Measurements from ENCODE around the gene BMP6.
"Not testable (repeated sequence)": the region's sequence is repeated elsewhere in the genome, so short reads cannot be mapped to it uniquely, and the experiment has no call there.

The BMP6 gene

GRCh38 chr6:7895125-7895423 lies 169.2 kb downstream of the BMP6 start:
- H3K79me1 ChIP-seq (ENCODE audit: low read length): no peaks in the 10 kb centered on the region
- no peak overlapping the region for H3K23ac ChIP-seq (ENCODE audit: low read length)
- H3K4me3 ChIP-seq (ENCODE audit: low read depth, low read length): no peak overlapping the region
- H3K14ac ChIP-seq (ENCODE audit: low read length): no peak overlapping the region
- DNase-seq: no peak
- H3K27ac ChIP-seq (ENCODE audit: low read depth, low read length): no peak overlapping the region
- H3K18ac ChIP-seq (ENCODE audit: low read length): no peak overlapping the region
- H3K27me3 ChIP-seq (ENCODE audit: insufficient read depth, low read length): no peaks in the 10 kb centered on the region
- WGBS (ENCODE audit: extremely low coverage, insufficient coverage, insufficient read length): no CpG with 5 or more reads among the region's 7 CpGs
- H3K9ac ChIP-seq (ENCODE audit: low read length): no peak overlapping the region
- H3K4me2 ChIP-seq (ENCODE audit: low read length): no peak overlapping the region
- H2AFZ ChIP-seq (ENCODE audit: insufficient read depth, low read length, poor library complexity): no peak overlapping the region
- no peak overlapping the region for H4K91ac ChIP-seq (ENCODE audit: low read depth, low read length)
- no peak overlapping the region for H4K12ac ChIP-seq (ENCODE audit: low read depth, low read length)
- no peak overlapping the region for H3K4ac ChIP-seq (ENCODE audit: low read depth, low read length)
- no peaks in the 10 kb centered on the region for H3K79me2 ChIP-seq (ENCODE audit: control insufficient read depth, insufficient read depth, low read length, poor library complexity)
- no peaks in the 10 kb centered on the region for H3K4me1 ChIP-seq (ENCODE audit: control insufficient read depth in 1 of 2, insufficient read depth in 2 of 2, low read length in 2 of 2)
- H4K8ac ChIP-seq (ENCODE audit: low read depth, low read length): no peak overlapping the region
- no peak overlapping the region for H2AK5ac ChIP-seq (ENCODE audit: low read length)
- peaks cover 3% of the 10 kb centered on the region for H3K9me3 ChIP-seq (ENCODE audit: insufficient read depth, low read depth, low read length)
- peaks cover 57 to 79% of the 10 kb centered on the region in 2 experiments for H3K36me3 ChIP-seq (ENCODE audit: control insufficient read depth in 1 of 2, insufficient read depth in 2 of 2, low read length in 2 of 2)
- H2BK120ac ChIP-seq (ENCODE audit: insufficient read depth, low read length, poor library complexity): no peak overlapping the region
- H2BK5ac ChIP-seq (ENCODE audit: low read depth, low read length, poor library complexity): no peak overlapping the region
- no peak overlapping the region for H2BK12ac ChIP-seq (ENCODE audit: low read length)

GRCh38 chr6:7896465-7896987 lies 170.6 kb downstream of the BMP6 start:
- Histone ChIP-seq H3K9me3 (ENCODE audit: insufficient read depth, low read depth, low read length) (peaks cover 3% of the 10 kb centered on the region), H3K36me3 (ENCODE audit: control insufficient read depth in 1 of 2, insufficient read depth in 2 of 2, low read length in 2 of 2) (peaks cover 55 to 80% of the 10 kb centered on the region in 2 experiments), H4K12ac (ENCODE audit: low read depth, low read length) (no peak overlapping the region), H2AK5ac (ENCODE audit: low read length) (no peak overlapping the region), H3K4ac (ENCODE audit: low read depth, low read length) (no peak overlapping the region), H4K8ac (ENCODE audit: low read depth, low read length) (no peak overlapping the region), H3K4me2 (ENCODE audit: low read length) (no peak overlapping the region), H3K9ac (ENCODE audit: low read length) (no peak overlapping the region), H3K18ac (ENCODE audit: low read length) (no peak overlapping the region), H2AFZ (ENCODE audit: insufficient read depth, low read length, poor library complexity) (no peak overlapping the region), H2BK12ac (ENCODE audit: low read length) (no peak overlapping the region), H4K91ac (ENCODE audit: low read depth, low read length) (no peak overlapping the region), H3K4me3 (ENCODE audit: low read depth, low read length) (no peak overlapping the region), H3K4me1 (ENCODE audit: control insufficient read depth in 1 of 2, insufficient read depth in 2 of 2, low read length in 2 of 2) (no peaks in the 10 kb centered on the region), H3K14ac (ENCODE audit: low read length) (no peak overlapping the region), H2BK120ac (ENCODE audit: insufficient read depth, low read length, poor library complexity) (no peak overlapping the region), H3K79me1 (ENCODE audit: low read length) (no peaks in the 10 kb centered on the region), H2BK5ac (ENCODE audit: low read depth, low read length, poor library complexity) (no peak overlapping the region), H3K23ac (ENCODE audit: low read length) (no peak overlapping the region), H3K27me3 (ENCODE audit: insufficient read depth, low read length) (no peaks in the 10 kb centered on the region), H3K79me2 (ENCODE audit: control insufficient read depth, insufficient read depth, low read length, poor library complexity) (no peaks in the 10 kb centered on the region), H3K27ac (ENCODE audit: low read depth, low read length) (no peak overlapping the region)
- no peak for DNase-seq
- no CpG with 5 or more reads among the region's 6 CpGs for WGBS (ENCODE audit: extremely low coverage, insufficient coverage, insufficient read length)

- no CpG with 5 or more reads among the region's 9 CpGs for WGBS (ENCODE audit: extremely low coverage, insufficient coverage, insufficient read length)
- H4K91ac ChIP-seq (ENCODE audit: low read depth, low read length): no peak overlapping the region
- H3K79me2 ChIP-seq (ENCODE audit: control insufficient read depth, insufficient read depth, low read length, poor library complexity): no peaks in the 10 kb centered on the region
- no peak overlapping the region for H3K4me3 ChIP-seq (ENCODE audit: low read depth, low read length)
- no peaks in the 10 kb centered on the region for H3K27me3 ChIP-seq (ENCODE audit: insufficient read depth, low read length)
- no peak overlapping the region for H3K18ac ChIP-seq (ENCODE audit: low read length)
- no peaks in the 10 kb centered on the region for H3K79me1 ChIP-seq (ENCODE audit: low read length)
- H2BK120ac ChIP-seq (ENCODE audit: insufficient read depth, low read length, poor library complexity): no peak overlapping the region
- H2AK5ac ChIP-seq (ENCODE audit: low read length): no peak overlapping the region
- H3K9ac ChIP-seq (ENCODE audit: low read length): no peak overlapping the region
- no peak overlapping the region for H2BK12ac ChIP-seq (ENCODE audit: low read length)
- H3K4me2 ChIP-seq (ENCODE audit: low read length): no peak overlapping the region
- H3K4me1 ChIP-seq (ENCODE audit: control insufficient read depth in 1 of 2, insufficient read depth in 2 of 2, low read length in 2 of 2): no peaks in the 10 kb centered on the region
- no peak overlapping the region for H3K14ac ChIP-seq (ENCODE audit: low read length)
- H3K4ac ChIP-seq (ENCODE audit: low read depth, low read length): no peak overlapping the region
- no peak overlapping the region for H4K12ac ChIP-seq (ENCODE audit: low read depth, low read length)
- H3K9me3 ChIP-seq (ENCODE audit: insufficient read depth, low read depth, low read length): peaks cover 3% of the 10 kb centered on the region
- DNase-seq: no peak
- no peak overlapping the region for H3K23ac ChIP-seq (ENCODE audit: low read length)
- H2AFZ ChIP-seq (ENCODE audit: insufficient read depth, low read length, poor library complexity): no peak overlapping the region
- H4K8ac ChIP-seq (ENCODE audit: low read depth, low read length): no peak overlapping the region
- no peak overlapping the region for H3K27ac ChIP-seq (ENCODE audit: low read depth, low read length)
- H3K36me3 ChIP-seq (ENCODE audit: control insufficient read depth in 1 of 2, insufficient read depth in 2 of 2, low read length in 2 of 2): peaks cover 59 to 82% of the 10 kb centered on the region in 2 experiments
- H2BK5ac ChIP-seq (ENCODE audit: low read depth, low read length, poor library complexity): no peak overlapping the region
These were observed 171.7 kb downstream of the BMP6 start for GRCh38 chr6:7897461-7898192.

GRCh38 chr6:7898193-7898586 lies 172.3 kb downstream of the BMP6 start:
- H3K79me1 ChIP-seq (ENCODE audit: low read length); H3K79me2 ChIP-seq (ENCODE audit: control insufficient read depth, insufficient read depth, low read length, poor library complexity); H3K14ac ChIP-seq (ENCODE audit: low read length); H3K4me2 ChIP-seq (ENCODE audit: low read length); H3K4me3 ChIP-seq (ENCODE audit: low read depth, low read length); H3K4me1 ChIP-seq (ENCODE audit: control insufficient read depth in 1 of 2, insufficient read depth in 2 of 2, low read length in 2 of 2); H3K4ac ChIP-seq (ENCODE audit: low read depth, low read length); H2BK5ac ChIP-seq (ENCODE audit: low read depth, low read length, poor library complexity); H2BK12ac ChIP-seq (ENCODE audit: low read length); H2AK5ac ChIP-seq (ENCODE audit: low read length); H4K12ac ChIP-seq (ENCODE audit: low read depth, low read length); H3K27me3 ChIP-seq (ENCODE audit: insufficient read depth, low read length); H3K18ac ChIP-seq (ENCODE audit: low read length); DNase-seq; H4K8ac ChIP-seq (ENCODE audit: low read depth, low read length); H3K9ac ChIP-seq (ENCODE audit: low read length); H4K91ac ChIP-seq (ENCODE audit: low read depth, low read length); H2AFZ ChIP-seq (ENCODE audit: insufficient read depth, low read length, poor library complexity); H3K23ac ChIP-seq (ENCODE audit: low read length); H3K27ac ChIP-seq (ENCODE audit: low read depth, low read length); H3K9me3 ChIP-seq (ENCODE audit: insufficient read depth, low read depth, low read length); H2BK120ac ChIP-seq (ENCODE audit: insufficient read depth, low read length, poor library complexity): not testable (repeated sequence)
- peaks cover 58 to 82% of the 10 kb centered on the region in 2 experiments for H3K36me3 ChIP-seq (ENCODE audit: control insufficient read depth in 1 of 2, insufficient read depth in 2 of 2, low read length in 2 of 2)
- no CpG with 5 or more reads among the region's 8 CpGs for WGBS (ENCODE audit: extremely low coverage, insufficient coverage, insufficient read length)

Data from trophoblast cell (in vitro differentiated cells and primary cell).